Right atrium auricular region (tissue), 2 donors: ENCODE data around the gene SEL1L3. TPM values are rescaled to one million over a fixed set of nuclear protein-coding genes. Genes with fewer than 3 reads are reported as not detected.

Experiments used
- DNase-seq: peaks from one replicate; pipeline ENCODE4 v3.0.0-alpha.2; 2019; ENCODE audit warnings: low spot score
- H3K27ac ChIP-seq, 2 donors: fragments of 200-600 bp; sonication (generic); 1 replicate in 1 of 2; 2 replicates in 1 of 2; pipeline ENCODE4 v1.5.1; 2016 to 2019
- H3K27me3 ChIP-seq, 2 donors: fragments of 200-600 bp; sonication (generic); one replicate each; pipeline versions ENCODE4 v1.5.1 to v1.6.0; 2017 to 2019
- H3K36me3 ChIP-seq: fragments of 200-600 bp; sonication (generic); one replicate; pipeline ENCODE4 v1.5.1; 2016
- H3K4me1 ChIP-seq, 2 donors: fragments of 200-600 bp; sonication (generic); one replicate each; pipeline versions ENCODE4 v1.5.1 to v1.6.0; 2017 to 2019
- H3K4me3 ChIP-seq, 2 donors: fragments of 200-600 bp; sonication (generic); 1 replicate in 1 of 2; 2 replicates in 1 of 2; pipeline ENCODE4 v1.5.1; 2017 to 2019; ENCODE audit warnings: mild to moderate bottlenecking in 1 of 2, moderate library complexity in 1 of 2
- H3K9me3 ChIP-seq, 2 donors: fragments of 200-600 bp; sonication (generic); one replicate each; pipeline ENCODE4 v1.5.1; 2019
- total RNA-seq, 2 donors: library from RNA; depleted of rRNA; stranded (reverse); fragments of >200 nt; gene quantifications; one replicate each; pipeline ENCODE4 v1.1.0, GENCODE V29; 2016
- TF ChIP-seq, protein P1 (sequence below), 2 donors: fragments of 200-600 bp; sonication (generic); IDR thresholded peaks; one replicate each; pipeline ENCODE4 v1.5.1; 2019; ENCODE audit warnings: antibody characterized with exemption in 2 of 2

SEL1L3 gene
- total RNA-seq, 2 donors from 2014 or later, result 5.4 to 7.2 TPM

DNA sequence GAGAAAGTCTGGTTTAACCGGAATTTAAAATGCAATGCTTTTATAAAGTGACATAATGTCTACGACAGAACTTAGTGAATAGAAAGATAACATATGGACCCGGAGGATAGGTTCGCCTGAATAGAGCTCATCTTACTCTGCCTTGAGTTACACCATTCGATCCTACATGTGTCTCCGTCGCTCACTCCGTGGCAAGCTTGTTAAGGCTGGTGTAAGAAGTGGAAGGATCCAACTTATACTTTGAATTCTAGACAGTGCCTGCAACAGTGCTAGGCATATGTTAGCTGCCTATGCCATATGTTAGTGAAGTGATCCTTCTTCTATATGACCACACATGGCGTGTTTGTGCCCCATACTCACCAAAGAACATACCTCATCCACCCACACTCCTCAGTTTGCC, 50.9 kb downstream of the SEL1L3 start:
- DNase-seq, result no peak
- H3K4me1 ChIP-seq, result peaks cover 0 to 9% of the 10 kb centered on the region in 2 donors
- no peaks in the 10 kb centered on the region for H3K36me3 ChIP-seq
- H3K9me3 ChIP-seq, result no peaks in the 10 kb centered on the region
- H3K27me3 ChIP-seq, result no peaks in the 10 kb centered on the region
- no peak overlapping the region for H3K4me3 ChIP-seq
- TF ChIP-seq, protein P1, sequence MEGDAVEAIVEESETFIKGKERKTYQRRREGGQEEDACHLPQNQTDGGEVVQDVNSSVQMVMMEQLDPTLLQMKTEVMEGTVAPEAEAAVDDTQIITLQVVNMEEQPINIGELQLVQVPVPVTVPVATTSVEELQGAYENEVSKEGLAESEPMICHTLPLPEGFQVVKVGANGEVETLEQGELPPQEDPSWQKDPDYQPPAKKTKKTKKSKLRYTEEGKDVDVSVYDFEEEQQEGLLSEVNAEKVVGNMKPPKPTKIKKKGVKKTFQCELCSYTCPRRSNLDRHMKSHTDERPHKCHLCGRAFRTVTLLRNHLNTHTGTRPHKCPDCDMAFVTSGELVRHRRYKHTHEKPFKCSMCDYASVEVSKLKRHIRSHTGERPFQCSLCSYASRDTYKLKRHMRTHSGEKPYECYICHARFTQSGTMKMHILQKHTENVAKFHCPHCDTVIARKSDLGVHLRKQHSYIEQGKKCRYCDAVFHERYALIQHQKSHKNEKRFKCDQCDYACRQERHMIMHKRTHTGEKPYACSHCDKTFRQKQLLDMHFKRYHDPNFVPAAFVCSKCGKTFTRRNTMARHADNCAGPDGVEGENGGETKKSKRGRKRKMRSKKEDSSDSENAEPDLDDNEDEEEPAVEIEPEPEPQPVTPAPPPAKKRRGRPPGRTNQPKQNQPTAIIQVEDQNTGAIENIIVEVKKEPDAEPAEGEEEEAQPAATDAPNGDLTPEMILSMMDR (IDR thresholded peaks at IDR 0.05), result no peak
- H3K27ac ChIP-seq, result no peak overlapping the region

DNA sequence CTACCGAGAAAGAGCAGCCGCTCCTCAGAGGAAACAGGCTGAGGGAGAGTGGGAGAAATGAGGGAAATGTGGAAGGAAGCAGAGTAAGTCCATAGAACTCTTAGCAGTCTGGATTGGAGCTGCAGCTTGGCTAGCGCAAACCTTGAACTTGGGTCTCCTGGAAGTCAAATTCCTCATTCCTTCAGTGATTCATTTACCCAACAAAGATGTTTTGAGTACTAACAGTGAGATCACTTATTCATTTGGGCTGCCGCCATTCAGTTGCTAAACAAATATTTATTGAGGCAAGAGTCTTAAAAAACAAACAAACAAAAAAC, 51.5 kb downstream of the SEL1L3 start:
- no peaks in the 10 kb centered on the region for H3K9me3 ChIP-seq
- no peaks in the 10 kb centered on the region for H3K36me3 ChIP-seq
- H3K4me1 ChIP-seq, result peaks cover 0 to 9% of the 10 kb centered on the region in 2 donors
- TF ChIP-seq, protein P1 (IDR thresholded peaks at IDR 0.05), result no peak
- DNase-seq, result no peak
- no peak overlapping the region for H3K27ac ChIP-seq
- H3K4me3 ChIP-seq, result no peak overlapping the region
- H3K27me3 ChIP-seq, result no peaks in the 10 kb centered on the region

DNA sequence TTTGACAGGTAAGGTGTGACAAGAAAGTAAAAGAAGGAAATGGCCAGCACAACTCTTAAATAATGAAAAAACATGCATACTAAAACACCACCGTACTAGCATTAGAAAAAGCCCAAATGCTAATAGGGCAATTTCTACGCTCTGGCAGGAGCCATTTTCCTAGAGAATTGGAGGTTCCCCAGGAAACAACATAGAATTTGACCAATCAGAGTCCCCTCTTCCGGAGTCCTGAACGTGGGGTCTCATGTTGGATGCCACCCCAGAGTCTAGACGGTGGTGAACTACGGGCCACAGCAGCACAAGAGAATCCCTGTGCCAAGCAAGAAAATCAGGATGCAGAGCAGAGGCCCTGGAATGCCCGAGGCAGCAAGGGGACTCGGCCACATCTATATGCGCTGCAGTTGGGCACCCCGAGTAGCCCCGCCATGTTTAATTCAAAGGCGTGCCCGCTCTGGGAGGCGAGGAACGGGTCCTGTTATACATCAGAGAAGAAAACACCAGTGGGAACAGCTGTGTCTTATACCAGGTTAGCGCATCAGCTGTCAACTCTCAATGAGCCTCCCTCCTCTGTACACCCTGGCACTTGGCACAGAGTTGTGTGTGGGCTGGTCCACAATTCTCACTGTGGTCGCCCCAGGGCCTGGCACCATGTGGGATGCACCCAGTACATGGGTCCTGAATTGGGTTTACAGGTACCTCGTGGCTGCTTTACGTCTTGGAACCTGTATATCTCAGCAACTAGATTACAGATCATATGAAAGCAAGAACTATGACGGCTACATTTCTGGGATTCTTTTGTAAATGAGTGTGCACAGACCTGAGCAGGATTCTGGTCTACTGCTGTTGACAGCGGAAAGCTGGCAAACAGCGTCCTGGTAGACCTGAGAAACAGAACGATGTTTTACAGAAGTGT, 52.1 kb downstream of the SEL1L3 start:
- no peaks in the 10 kb centered on the region for H3K27me3 ChIP-seq
- no peaks in the 10 kb centered on the region for H3K36me3 ChIP-seq
- H3K4me1 ChIP-seq, result peaks cover 0 to 9% of the 10 kb centered on the region in 2 donors
- no peak overlapping the region for H3K27ac ChIP-seq
- no peaks in the 10 kb centered on the region for H3K9me3 ChIP-seq
- no peak for DNase-seq
- H3K4me3 ChIP-seq, result no peak overlapping the region
- TF ChIP-seq, protein P1 (IDR thresholded peaks at IDR 0.05), result no peak

DNA sequence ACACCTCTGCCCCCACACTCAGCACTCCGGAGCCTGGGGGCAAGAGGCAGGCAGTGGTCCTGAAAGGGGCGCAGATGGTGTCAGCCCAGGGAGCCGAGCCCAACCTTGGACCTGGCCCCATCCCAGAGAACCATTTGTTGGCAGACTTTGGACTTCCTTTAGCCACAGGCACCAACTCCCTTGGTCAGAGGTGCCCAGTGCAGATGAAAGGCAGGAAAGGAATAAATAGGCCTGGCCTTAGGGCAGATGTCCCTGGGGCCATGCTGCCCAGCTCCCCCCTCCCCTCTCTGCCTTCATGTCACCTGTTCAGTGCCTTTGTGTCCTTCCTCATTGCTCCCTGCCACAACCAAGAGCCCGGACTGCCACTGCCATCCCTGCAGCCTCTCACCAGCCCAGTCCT, 52.8 kb downstream of the SEL1L3 start:
- Histone ChIP-seq H3K27ac (no peak overlapping the region), H3K4me3 (no peak overlapping the region), H3K9me3 (no peaks in the 10 kb centered on the region), H3K4me1 (peaks cover 0 to 9% of the 10 kb centered on the region in 2 donors), H3K36me3 (no peaks in the 10 kb centered on the region), H3K27me3 (no peaks in the 10 kb centered on the region)
- no peak for DNase-seq
- TF ChIP-seq, protein P1 (IDR thresholded peaks at IDR 0.05), result no peak

DNA sequence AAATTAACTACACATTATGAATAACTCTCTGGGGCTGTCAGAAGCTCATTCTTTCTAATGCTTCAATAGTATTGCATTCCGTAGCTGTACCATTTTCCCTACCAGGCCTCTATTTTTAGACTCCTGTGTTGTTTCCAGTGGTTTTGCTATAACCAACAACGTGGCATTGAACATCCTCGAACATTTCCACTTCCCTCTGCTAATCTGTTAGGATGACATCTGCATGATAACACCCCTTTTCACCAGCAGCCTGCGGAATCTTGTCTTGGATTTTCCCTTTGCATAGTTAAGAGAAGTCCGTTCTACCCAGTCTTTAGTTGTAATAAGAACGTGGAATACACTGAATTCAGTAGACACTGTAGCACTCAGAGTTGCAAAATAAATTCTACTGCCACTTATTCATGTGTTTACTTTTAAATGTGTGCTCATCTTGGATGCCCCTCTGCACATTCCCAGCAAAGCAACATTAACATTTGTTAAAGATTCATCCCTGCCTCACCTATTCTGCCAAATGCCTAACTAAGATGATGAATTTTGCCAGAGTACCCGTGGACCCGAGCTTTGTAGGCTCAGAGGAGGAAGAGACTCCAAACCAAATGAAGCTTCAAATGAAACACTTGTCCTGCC, 55.6 kb downstream of the SEL1L3 start:
- H3K4me1 ChIP-seq, result no peaks in the 10 kb centered on the region
- H3K4me3 ChIP-seq, result no peak overlapping the region
- H3K27ac ChIP-seq, result no peak overlapping the region
- no peaks in the 10 kb centered on the region for H3K9me3 ChIP-seq
- H3K27me3 ChIP-seq, result no peaks in the 10 kb centered on the region
- no peaks in the 10 kb centered on the region for H3K36me3 ChIP-seq
- TF ChIP-seq, protein P1 (IDR thresholded peaks at IDR 0.05), result no peak
- DNase-seq, result no peak
